BJ (cell line): ENCODE results near the gene EEF1AKMT2. TPM values are rescaled to one million over a fixed set of nuclear protein-coding genes. Genes with fewer than 3 reads are reported as not detected.

Experiments used
- CTCF ChIA-PET: fragments of 350-600 bp; formaldehyde crosslinking; extraction: SDS; loops from one replicate; lab custom pipeline; 2021; ENCODE audit warnings: antibody characterized with exemption, inconsistent platforms; lab: Yijun Ruan, JAX
- POLR2A ChIA-PET: fragments of 300-600 bp; sonication (Branson Sonifier 250); formaldehyde crosslinking; extraction: SDS; loops from one replicate; lab custom pipeline; 2021; ENCODE audit warnings: antibody characterized with exemption; lab: Charles Lee
- DNase-seq: peaks from one replicate; pipeline ENCODE4 v3.0.0-alpha.2; 2011; ENCODE audit warnings: low read depth
- H3K27me3 ChIP-seq: 2 replicates; pipeline ENCODE4 v1.6.0; 2011; ENCODE audit warnings: low read length; ENCODE audit not compliant: control insufficient read depth, insufficient read depth
- H3K36me3 ChIP-seq: 2 replicates; pipeline ENCODE4 v1.5.1; 2011; ENCODE audit warnings: low read length; ENCODE audit not compliant: control insufficient read depth, insufficient read depth
- H3K4me3 ChIP-seq: 2 replicates; pipeline ENCODE4 v1.5.1; 2011; ENCODE audit warnings: low read depth, mild to moderate bottlenecking, control low read depth, low read length
- CTCF ChIP-seq: IDR thresholded peaks from 2 replicates; pipeline ENCODE4 v1.5.1; 2011; ENCODE audit warnings: low read depth, mild to moderate bottlenecking, control low read depth, inconsistent platforms, low read length, moderate library complexity; ENCODE audit not compliant: insufficient read depth
- polyA plus RNA-seq: library from polyadenylated mRNA; depleted of rRNA; stranded (reverse); fragments of >200 nt; gene quantifications from 2 replicates; pipeline ENCODE4 v1.2.3, GENCODE V29; 2011

Gene EEF1AKMT2
- polyA plus RNA-seq, 1 experiment: 8.0 TPM

GRCh38 chr10:124713679-124714255 lies 77.9 kb downstream of the EEF1AKMT2 start:
- ChIA-PET POLR2A (interaction anchor here (0.6 kb wide), 1 partner anchor 9 kb away, joined by 3 read pairs; no protein-coding TSS in a partner anchor), CTCF (interaction anchor here (1.5 kb wide), 1 partner anchor 35 kb away, joined by 4 read pairs; no protein-coding TSS in a partner anchor)
- Histone ChIP-seq H3K4me3 (no peak overlapping the region), H3K27me3 (no peaks in the 10 kb centered on the region), H3K36me3 (no peaks in the 10 kb centered on the region)
- no peak for TF ChIP-seq CTCF
- no peak for DNase-seq

GRCh38 chr10:124712704-124713407 lies 78.8 kb downstream of the EEF1AKMT2 start:
- Histone ChIP-seq H3K36me3 (no peaks in the 10 kb centered on the region), H3K27me3 (no peaks in the 10 kb centered on the region), H3K4me3 (no peak overlapping the region)
- CTCF ChIA-PET: interaction anchor here (0.7 to 1.5 kb wide), 2 partner anchors 29 to 34 kb away, joined by 3 to 4 read pairs; no protein-coding TSS in a partner anchor
- POLR2A ChIA-PET: interaction anchor here (0.6 kb wide), 1 partner anchor 10 kb away, joined by 3 read pairs; no protein-coding TSS in a partner anchor
- no peak for DNase-seq
- no peak for TF ChIP-seq CTCF

GRCh38 chr10:124711145-124711544 lies 80.5 kb downstream of the EEF1AKMT2 start:
- ChIA-PET CTCF (no interaction called here), POLR2A (no interaction called here)
- DNase-seq: no peak
- no peak for TF ChIP-seq CTCF
- Histone ChIP-seq H3K27me3 (no peaks in the 10 kb centered on the region), H3K36me3 (no peaks in the 10 kb centered on the region), H3K4me3 (no peak overlapping the region)

- ChIA-PET CTCF (no interaction called here), POLR2A (no interaction called here)
- no peak for TF ChIP-seq CTCF
- H3K4me3 ChIP-seq: no peak overlapping the region
- no peak for DNase-seq
- H3K27me3 ChIP-seq: no peaks in the 10 kb centered on the region
- peaks cover 3% of the 10 kb centered on the region for H3K36me3 ChIP-seq
Measured at GRCh38 chr10:124710266-124710881, 81.3 kb downstream of the EEF1AKMT2 start.

GRCh38 chr10:124709861-124710260 lies 81.8 kb downstream of the EEF1AKMT2 start:
- ChIA-PET CTCF (no interaction called here), POLR2A (no interaction called here)
- H3K4me3 ChIP-seq: no peak overlapping the region
- no peak for TF ChIP-seq CTCF
- H3K27me3 ChIP-seq: no peaks in the 10 kb centered on the region
- peaks cover 7% of the 10 kb centered on the region for H3K36me3 ChIP-seq
- no peak for DNase-seq
